ENCODE data around the gene ACTN1. TPM values are rescaled to one million over a fixed set of nuclear protein-coding genes. Genes with fewer than 3 reads are reported as not detected.

Gene ACTN1
- total and polyA plus RNA-seq, 2 of the 8 experiments (the other 6 are each of a cell fraction or from before 2014, with no cell fraction given): 236 to 262 TPM

DNA sequence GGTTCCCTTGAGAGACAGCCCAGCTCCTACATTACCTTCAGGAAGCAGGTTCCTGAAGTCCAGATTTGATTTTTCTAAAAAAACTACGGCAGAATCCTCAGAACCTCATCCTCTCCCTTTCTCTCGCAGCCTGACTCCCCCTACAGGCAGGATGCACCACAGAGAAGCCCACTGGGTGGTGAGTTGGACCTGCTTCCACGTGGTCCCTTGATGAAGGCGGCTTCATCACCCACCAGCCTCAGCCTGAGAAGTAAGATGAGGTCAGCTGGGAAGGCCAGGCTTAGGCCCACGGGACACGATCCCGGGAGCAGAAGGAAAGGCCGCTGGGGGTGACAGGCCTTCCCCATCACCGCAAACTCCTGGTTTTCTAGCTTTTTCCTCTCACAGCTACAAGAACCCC is 83.0 kb downstream of the ACTN1 start:
- TF ChIP-seq, protein P1, sequence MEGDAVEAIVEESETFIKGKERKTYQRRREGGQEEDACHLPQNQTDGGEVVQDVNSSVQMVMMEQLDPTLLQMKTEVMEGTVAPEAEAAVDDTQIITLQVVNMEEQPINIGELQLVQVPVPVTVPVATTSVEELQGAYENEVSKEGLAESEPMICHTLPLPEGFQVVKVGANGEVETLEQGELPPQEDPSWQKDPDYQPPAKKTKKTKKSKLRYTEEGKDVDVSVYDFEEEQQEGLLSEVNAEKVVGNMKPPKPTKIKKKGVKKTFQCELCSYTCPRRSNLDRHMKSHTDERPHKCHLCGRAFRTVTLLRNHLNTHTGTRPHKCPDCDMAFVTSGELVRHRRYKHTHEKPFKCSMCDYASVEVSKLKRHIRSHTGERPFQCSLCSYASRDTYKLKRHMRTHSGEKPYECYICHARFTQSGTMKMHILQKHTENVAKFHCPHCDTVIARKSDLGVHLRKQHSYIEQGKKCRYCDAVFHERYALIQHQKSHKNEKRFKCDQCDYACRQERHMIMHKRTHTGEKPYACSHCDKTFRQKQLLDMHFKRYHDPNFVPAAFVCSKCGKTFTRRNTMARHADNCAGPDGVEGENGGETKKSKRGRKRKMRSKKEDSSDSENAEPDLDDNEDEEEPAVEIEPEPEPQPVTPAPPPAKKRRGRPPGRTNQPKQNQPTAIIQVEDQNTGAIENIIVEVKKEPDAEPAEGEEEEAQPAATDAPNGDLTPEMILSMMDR (IDR thresholded peaks at IDR 0.05; ENCODE audit: control extremely low read depth in 1 of 3, insufficient read depth in 1 of 3, low read depth in 1 of 3, low read length in 3 of 3): peak in 2 of 3 experiments; percentile 54 to 65; a peak in 2 of 4 replicates
- TF ChIP-seq KDM5A (IDR thresholded peaks at IDR 0.05; ENCODE audit: low read length): no peak
- Histone ChIP-seq H4K5ac (ENCODE audit: insufficient read length, low read depth, low read length) (no peak overlapping the region), H4K20me1 (replicated peaks in 1 of 2; ENCODE audit: control insufficient read depth in 1 of 2, insufficient read depth in 2 of 2, low read length in 2 of 2) (peaks cover 0 to 11% of the 10 kb centered on the region in 2 experiments), H3K36me3 (ENCODE audit: control insufficient read depth in 2 of 4, insufficient read depth in 4 of 4, low read length in 3 of 4) (peaks cover 24 to 67% (median 45%) of the 10 kb centered on the region in 4 experiments), H2BK20ac (ENCODE audit: low read length) (no peak overlapping the region), H3K4ac (replicated peaks; ENCODE audit: insufficient read length, low read depth, low read length) (no peak overlapping the region), H3K14ac (ENCODE audit: insufficient read length) (no peak overlapping the region), H3K27ac (ENCODE audit: low read depth, low read length) (no peak overlapping the region), H3K9ac (replicated peaks in 1 of 4; ENCODE audit: extremely low read depth in 1 of 4, low read depth in 3 of 4, low read length in 3 of 4) (no peak overlapping the region), H3K4me3 (ENCODE audit: extremely low read depth in 1 of 4, insufficient read depth in 2 of 4, low read depth in 3 of 4, low read length in 4 of 4) (no peak overlapping the region), H3K23ac (ENCODE audit: insufficient read length) (no peak overlapping the region), H3K79me2 (ENCODE audit: control insufficient read depth in 1 of 2, insufficient read depth in 2 of 2, low read length in 2 of 2) (no peaks in the 10 kb centered on the region), H2AK5ac (ENCODE audit: low read depth, low read length) (no peak overlapping the region), H2BK15ac (ENCODE audit: low read length) (no peak overlapping the region), H3K56ac (replicated peaks; ENCODE audit: insufficient read length, low read depth, low read length) (no peak overlapping the region), H2AFZ (ENCODE audit: low read length) (no peak overlapping the region), H3K4me2 (ENCODE audit: insufficient read depth in 1 of 2, low read depth in 2 of 2, low read length in 2 of 2) (no peak overlapping the region), H3K23me2 (ENCODE audit: low read depth, low read length) (peaks cover 9% of the 10 kb centered on the region; the same call in 1 of the 2 replicates), H2BK5ac (ENCODE audit: low read depth, low read length) (no peak overlapping the region), H3K18ac (ENCODE audit: extremely low read depth, low read length) (no peak overlapping the region), H3K9me3 (ENCODE audit: insufficient read depth in 2 of 2, low read depth in 1 of 2, low read length in 1 of 2) (no peaks in the 10 kb centered on the region), H4K91ac (replicated peaks; ENCODE audit: insufficient read length, low read length) (no peak overlapping the region), H2BK120ac (replicated peaks; ENCODE audit: low read depth, low read length) (no peak overlapping the region), H2BK12ac (ENCODE audit: low read depth, low read length) (no peak overlapping the region), H3K79me1 (ENCODE audit: low read depth, low read length) (peaks cover 3% of the 10 kb centered on the region; the same call in 1 of the 2 replicates), H3K27me3 (replicated peaks in 1 of 4; ENCODE audit: control insufficient read depth in 3 of 4, extremely low read depth in 1 of 4, insufficient read depth in 3 of 4, low read length in 3 of 4) (no peaks in the 10 kb centered on the region), H4K8ac (ENCODE audit: extremely low read depth, insufficient read depth, low read length) (no peak overlapping the region), H3K4me1 (replicated peaks in 1 of 4; ENCODE audit: control insufficient read depth in 3 of 4, insufficient read depth in 4 of 4, low read length in 3 of 4) (no peaks in the 10 kb centered on the region)
- ChIA-PET CTCF (ENCODE audit: partially characterized antibody) (interaction anchor here (0.8 to 3.9 kb wide), 11 partner anchors 9 to 205 kb away, joined by 3 to 22 read pairs (median 4); no protein-coding TSS in a partner anchor), POLR2A (ENCODE audit: partially characterized antibody) (interaction anchor here (0.7 to 1.3 kb wide), 2 partner anchors 12 to 23 kb away, joined by 3 to 4 read pairs; no protein-coding TSS in a partner anchor)
- DNase-seq (ENCODE audit: low read depth in 1 of 2, low spot score in 2 of 2) (no peak), FAIRE-seq (no peak)
- 92% methylated on average over 9 of the region's 9 CpGs; no CpG with 5 or more reads in 1 of the 2 experiments for WGBS, 2 experiments (ENCODE audit: extremely low coverage in 1 of 2, insufficient coverage in 1 of 2, insufficient read length in 1 of 2, insufficient replicate concordance in 2 of 2, low coverage in 1 of 2, low lambda C conversion rate in 2 of 2, missing lambda C conversion rate in 1 of 2)

Data from H1 (cell line).